ENCODE data around the gene UCP1. TPM values are rescaled to one million over a fixed set of nuclear protein-coding genes. Genes with fewer than 3 reads are reported as not detected.

The UCP1 gene, protein sequence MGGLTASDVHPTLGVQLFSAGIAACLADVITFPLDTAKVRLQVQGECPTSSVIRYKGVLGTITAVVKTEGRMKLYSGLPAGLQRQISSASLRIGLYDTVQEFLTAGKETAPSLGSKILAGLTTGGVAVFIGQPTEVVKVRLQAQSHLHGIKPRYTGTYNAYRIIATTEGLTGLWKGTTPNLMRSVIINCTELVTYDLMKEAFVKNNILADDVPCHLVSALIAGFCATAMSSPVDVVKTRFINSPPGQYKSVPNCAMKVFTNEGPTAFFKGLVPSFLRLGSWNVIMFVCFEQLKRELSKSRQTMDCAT
- not detected for polyA plus RNA-seq (2012; ENCODE audit: insufficient read depth, insufficient read length, low read depth)

GRCh38 chr4:140568507-140569306 is at the start of gene UCP1:
Gene UCP1 (minus strand): TSS chr4:140568961. CDS start chr4:140568729, 232 bp downstream.
- no peak for TF ChIP-seq CTCF (IDR thresholded peaks at IDR 0.05; ENCODE audit: low read depth, low read length)
- no peaks in the 10 kb centered on the region; the same call in 1 of the 2 replicates for H3K4me1 ChIP-seq
- H3K9me3 ChIP-seq: peaks cover 5% of the 10 kb centered on the region; the same call in 1 of the 2 replicates
- H3K4me3 ChIP-seq (ENCODE audit: low read depth, low read length): peak within 1 kb of the TSS; percentile 46
- peaks cover 64% of the 10 kb centered on the region for H3K27me3 ChIP-seq
- no peaks in the 10 kb centered on the region for H3K36me3 ChIP-seq
- DNase-seq: peak; percentile 32

DNA sequence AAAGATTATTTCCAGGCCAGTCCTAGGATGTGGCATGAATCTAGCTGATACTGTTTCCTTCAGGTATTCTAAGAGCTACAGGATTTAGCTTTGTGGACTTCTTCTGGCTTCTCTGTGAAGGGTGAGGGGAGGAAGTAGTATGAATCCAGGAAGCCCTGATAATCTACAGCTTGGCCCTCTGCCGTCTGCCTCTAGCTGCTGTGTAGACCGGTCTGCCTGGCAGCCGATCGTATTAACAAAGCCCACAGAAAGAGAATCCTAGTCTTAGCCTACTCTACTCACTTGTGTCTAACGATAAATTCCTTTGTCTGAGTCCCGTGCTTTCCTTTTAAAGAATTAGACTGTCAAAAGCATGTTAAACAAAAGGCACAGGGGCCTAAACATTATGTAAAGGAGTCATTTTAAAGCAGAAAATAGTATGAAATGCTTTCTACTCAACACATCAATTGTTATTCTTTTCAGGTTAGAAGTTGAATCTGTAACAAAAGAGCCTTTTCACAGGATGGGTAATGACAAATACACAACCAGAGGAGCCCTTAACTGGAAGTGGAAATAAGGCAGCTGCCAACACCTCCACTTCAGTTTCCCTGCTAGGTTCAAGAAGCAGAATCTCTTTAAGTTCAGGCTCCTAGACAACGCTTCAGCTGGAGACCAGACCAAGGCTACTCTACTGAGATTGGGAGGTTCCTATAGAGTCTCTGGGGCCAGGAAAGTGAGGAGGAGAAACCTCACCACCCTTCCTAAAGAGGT is 48.9 kb upstream of the UCP1 start:
- no peak for DNase-seq
- no peaks in the 10 kb centered on the region for H3K4me1 ChIP-seq
- no peak for TF ChIP-seq CTCF (IDR thresholded peaks at IDR 0.05; ENCODE audit: low read depth, low read length)
- H3K9me3 ChIP-seq: no peaks in the 10 kb centered on the region
- no peak overlapping the region for H3K4me3 ChIP-seq (ENCODE audit: low read depth, low read length)
- no peaks in the 10 kb centered on the region for H3K27me3 ChIP-seq
- H3K36me3 ChIP-seq: peaks cover 6% of the 10 kb centered on the region

DNA sequence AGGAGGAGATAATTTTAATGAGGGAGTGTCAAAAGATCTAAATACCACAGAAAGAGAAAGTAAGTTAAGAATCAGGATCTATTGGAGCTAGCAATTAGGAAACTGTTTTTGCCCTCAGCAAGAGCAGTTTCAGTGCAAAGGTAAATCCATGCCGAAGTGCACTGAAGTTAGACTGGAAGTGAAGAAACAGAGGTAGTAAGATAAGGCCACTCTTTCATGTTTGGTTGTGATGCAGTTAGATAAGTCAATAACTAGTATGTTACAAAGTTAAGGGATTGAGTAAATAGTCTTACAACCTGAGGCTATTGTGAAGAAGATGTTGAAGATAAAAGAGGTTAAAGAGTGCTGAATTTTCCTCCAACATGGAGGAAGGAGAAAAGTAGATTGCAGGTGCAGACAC is 46.7 kb upstream of the UCP1 start:
- Histone ChIP-seq H3K4me1 (no peaks in the 10 kb centered on the region), H3K27me3 (no peaks in the 10 kb centered on the region), H3K36me3 (no peaks in the 10 kb centered on the region), H3K4me3 (ENCODE audit: low read depth, low read length) (no peak overlapping the region), H3K9me3 (no peaks in the 10 kb centered on the region)
- no peak for DNase-seq
- no peak for TF ChIP-seq CTCF (IDR thresholded peaks at IDR 0.05; ENCODE audit: low read depth, low read length)

GRCh38 chr4:140612357-140612756 is 43.6 kb upstream of the UCP1 start:
- H3K4me3 ChIP-seq (ENCODE audit: low read depth, low read length): no peak overlapping the region
- H3K27me3 ChIP-seq: no peaks in the 10 kb centered on the region
- H3K4me1 ChIP-seq: peaks cover 5% of the 10 kb centered on the region; the same call in 1 of the 2 replicates
- no peak for DNase-seq
- no peak for TF ChIP-seq CTCF (IDR thresholded peaks at IDR 0.05; ENCODE audit: low read depth, low read length)
- no peaks in the 10 kb centered on the region for H3K36me3 ChIP-seq
- no peaks in the 10 kb centered on the region for H3K9me3 ChIP-seq

DNA sequence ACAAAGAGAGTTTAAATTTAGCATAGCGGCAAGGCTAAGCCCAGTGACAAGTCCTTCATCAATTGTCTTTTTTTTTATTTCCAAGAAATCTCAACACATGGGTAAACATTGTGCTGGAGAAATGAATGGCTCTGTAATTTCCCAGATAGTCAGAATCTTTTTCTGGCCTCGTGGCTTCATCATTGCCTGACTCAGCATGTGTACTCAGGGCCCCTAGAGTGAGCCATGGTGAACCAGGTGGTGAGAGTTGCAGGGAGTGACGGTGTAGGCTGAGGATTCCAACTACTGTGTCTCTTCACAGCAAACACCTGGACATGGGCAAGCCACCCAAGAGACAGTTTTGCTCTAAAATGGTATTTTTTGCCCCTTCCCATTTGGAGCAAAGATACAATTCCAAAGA is 43.1 kb upstream of the UCP1 start:
- Histone ChIP-seq H3K9me3 (no peaks in the 10 kb centered on the region), H3K27me3 (no peaks in the 10 kb centered on the region), H3K36me3 (no peaks in the 10 kb centered on the region), H3K4me3 (ENCODE audit: low read depth, low read length) (no peak overlapping the region), H3K4me1 (peaks cover 5% of the 10 kb centered on the region; the same call in 1 of the 2 replicates)
- no peak for DNase-seq
- no peak for TF ChIP-seq CTCF (IDR thresholded peaks at IDR 0.05; ENCODE audit: low read depth, low read length)
